ENCODE results near the gene PFKM. TPM values are rescaled to one million over a fixed set of nuclear protein-coding genes. Genes with fewer than 3 reads are reported as not detected.

PFKM gene
- total and polyA plus RNA-seq, 3 donors from 2014 or later, result 99.6 to 190 (median 104) TPM

DNA sequence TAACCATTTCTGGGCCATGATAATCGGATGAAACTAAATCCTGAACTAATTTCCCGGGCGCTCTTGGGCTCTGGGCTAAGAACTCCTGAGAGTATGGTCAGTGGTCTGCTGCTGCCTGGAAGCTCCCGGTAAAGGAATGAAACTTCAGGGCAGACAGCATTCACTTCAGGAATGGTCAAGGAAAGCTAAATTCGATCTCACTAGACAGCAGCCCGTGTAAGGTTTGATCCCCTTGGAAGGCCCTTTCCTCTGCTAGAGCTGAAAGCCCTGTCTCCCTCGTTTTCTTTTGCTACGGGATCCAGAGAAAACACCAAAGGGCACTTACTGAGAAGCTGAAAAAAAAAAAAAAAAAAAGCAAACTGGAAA lies 37.5 kb downstream of the PFKM start:
- no peaks in the 10 kb centered on the region for H3K9me3 ChIP-seq
- no peak for TF ChIP-seq POLR2A (IDR thresholded peaks at IDR 0.05)
- no peak for TF ChIP-seq CTCF (IDR thresholded peaks at IDR 0.05)
- H3K27ac ChIP-seq, result peak overlapping the region; percentile 70 to 87
- peaks cover 16% of the 10 kb centered on the region for H3K4me1 ChIP-seq
- DNase-seq, result no peak
- H3K4me3 ChIP-seq, result peak overlapping the region; percentile 85 to 86
- H3K36me3 ChIP-seq (ENCODE audit: low read depth, missing control alignments), result no peaks in the 10 kb centered on the region
- WGBS, 2 donors, result 13 to 16% methylated on average over 8 of the region's 8 CpGs
- intact Hi-C loops (cut with DNase I; ENCODE audit: low total_unique reads), result no loop called here
- H3K27me3 ChIP-seq, result no peaks in the 10 kb centered on the region

DNA sequence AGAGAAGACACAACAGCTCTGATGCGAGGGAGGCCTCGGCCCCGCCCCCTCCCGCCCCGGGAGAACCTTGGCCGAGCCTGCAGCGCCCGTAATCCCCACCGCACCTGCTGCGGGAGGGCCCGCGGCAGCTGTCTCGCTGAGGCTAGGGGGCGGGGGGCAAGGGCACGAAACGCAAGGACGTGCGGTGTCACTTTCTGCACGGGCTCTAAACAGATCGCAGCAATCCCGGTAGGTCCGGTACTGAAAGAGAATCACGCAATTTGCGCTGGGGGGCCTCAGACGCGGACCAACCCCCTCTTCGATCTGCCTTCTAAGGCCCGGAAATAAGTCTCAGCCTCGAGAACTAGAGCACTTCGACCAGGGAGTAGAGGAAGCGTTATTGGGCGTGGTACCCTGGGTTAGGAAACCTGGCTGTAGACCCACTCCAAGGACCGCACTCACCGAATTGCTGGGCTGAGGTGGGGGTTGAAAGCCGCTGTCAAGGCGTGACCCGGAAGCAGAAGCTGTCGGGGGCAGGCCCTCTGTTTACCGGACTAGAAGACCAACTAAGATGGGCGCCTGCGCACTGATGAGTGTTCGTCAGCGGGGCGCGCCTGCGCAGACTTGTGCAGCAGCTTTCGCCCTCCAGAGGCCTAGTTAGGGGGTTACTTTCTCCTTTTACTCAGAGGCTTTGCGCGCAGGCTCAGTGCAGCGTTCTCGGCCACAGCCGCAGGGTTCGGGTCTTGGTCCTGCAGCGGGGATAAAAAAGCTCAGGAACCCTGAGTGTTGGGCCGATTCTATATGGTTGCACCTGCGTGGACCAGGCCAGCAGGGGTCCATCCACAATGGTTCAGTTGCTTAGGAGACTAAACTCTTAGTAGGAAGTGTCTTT lies 38.1 kb downstream of the PFKM start, which contains the start of gene ASB8:
Gene ASB8 (minus strand): TSS at position 498 of the 871 bp plus-strand sequence. CDS start 4,019 bp downstream, outside the sequence.
- TF ChIP-seq CTCF (IDR thresholded peaks at IDR 0.05) (peak; percentile 40 to 74 (median 69)), POLR2A (IDR thresholded peaks at IDR 0.05) (no peak)
- peak within 1 kb of the TSS; percentile 85 to 86 for H3K4me3 ChIP-seq
- intact Hi-C loops (cut with DNase I; ENCODE audit: low total_unique reads), result no loop called here
- H3K27me3 ChIP-seq, result no peaks in the 10 kb centered on the region
- DNase-seq, result peak; percentile 99
- H3K36me3 ChIP-seq (ENCODE audit: low read depth, missing control alignments), result no peaks in the 10 kb centered on the region
- H3K9me3 ChIP-seq, result no peaks in the 10 kb centered on the region
- H3K27ac ChIP-seq, result peak within 1 kb of the TSS; percentile 70 to 87
- H3K4me1 ChIP-seq, result peaks cover 14% of the 10 kb centered on the region
- WGBS, 2 donors, result 0 to 1% methylated on average over 24 to 56 of the region's 56 CpGs

- intact Hi-C loops (cut with DNase I; ENCODE audit: low total_unique reads), result no loop called here
- H3K4me3 ChIP-seq, result peak overlapping the region; percentile 85 to 86
- 49 to 63% methylated on average over 3 of the region's 3 CpGs for WGBS, 2 donors
- peaks cover 10% of the 10 kb centered on the region for H3K4me1 ChIP-seq
- no peaks in the 10 kb centered on the region for H3K9me3 ChIP-seq
- no peaks in the 10 kb centered on the region for H3K36me3 ChIP-seq (ENCODE audit: low read depth, missing control alignments)
- TF ChIP-seq CTCF (IDR thresholded peaks at IDR 0.05) (no peak), POLR2A (IDR thresholded peaks at IDR 0.05) (no peak)
- H3K27ac ChIP-seq, result peak overlapping the region; percentile 70 to 87
- no peaks in the 10 kb centered on the region for H3K27me3 ChIP-seq
- DNase-seq, result no peak
Observed at GRCh38 chr12:48157889-48158370, 38.8 kb downstream of the PFKM start.

DNA sequence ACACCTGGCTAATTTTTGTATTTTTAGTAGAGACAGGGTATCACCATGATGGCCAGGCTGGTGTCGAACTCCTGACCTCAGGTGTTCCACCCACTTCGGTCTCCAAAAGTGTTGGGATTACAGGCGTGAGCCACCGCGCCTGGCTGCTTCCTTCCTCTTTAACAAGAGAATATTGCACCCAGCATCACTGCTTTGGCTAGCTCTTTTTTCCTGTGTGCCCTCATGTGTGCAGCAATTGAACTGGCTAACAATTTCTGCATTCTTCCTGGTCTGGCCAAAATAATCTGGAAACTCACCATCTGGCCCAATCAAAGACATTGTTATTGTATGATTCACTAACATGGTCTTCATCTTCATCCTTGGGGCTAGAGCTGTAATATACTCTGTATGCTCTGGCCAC lies 40.9 kb downstream of the PFKM start:
- TF ChIP-seq CTCF (IDR thresholded peaks at IDR 0.05), result no peak
- no peak for TF ChIP-seq POLR2A (IDR thresholded peaks at IDR 0.05)
- WGBS, 2 donors, result 88% methylated on average over 5 of the region's 5 CpGs
- H3K27ac ChIP-seq, result no peak overlapping the region
- no peak overlapping the region for H3K4me3 ChIP-seq
- H3K36me3 ChIP-seq (ENCODE audit: low read depth, missing control alignments), result no peaks in the 10 kb centered on the region
- peaks cover 10% of the 10 kb centered on the region for H3K4me1 ChIP-seq
- H3K27me3 ChIP-seq, result no peaks in the 10 kb centered on the region
- no peak for DNase-seq
- no peaks in the 10 kb centered on the region for H3K9me3 ChIP-seq
- intact Hi-C loops (cut with DNase I; ENCODE audit: low total_unique reads), result no loop called here

Data from testis (tissue), 3 donors.